ENCODE measurements around the gene RGS19. TPM values are rescaled to one million over a fixed set of nuclear protein-coding genes. Genes with fewer than 3 reads are reported as not detected.

Gene RGS19
- total RNA-seq, 1 donor from 2014 or later, result 9.5 TPM

GRCh38 chr20:64108731-64109681, 29.7 kb upstream of the RGS19 start:
- no peaks in the 10 kb centered on the region for H3K4me1 Mint-ChIP-seq (ENCODE audit: unreplicated experiment)
- peaks cover 11% of the 10 kb centered on the region for H3K27me3 Mint-ChIP-seq
- no peaks in the 10 kb centered on the region for H3K36me3 Mint-ChIP-seq
- H3K4me3 Mint-ChIP-seq, result no peak overlapping the region
- H3K27ac Mint-ChIP-seq, result no peak overlapping the region
- H3K9me3 Mint-ChIP-seq, result no peaks in the 10 kb centered on the region
- TF ChIP-seq, protein P1, sequence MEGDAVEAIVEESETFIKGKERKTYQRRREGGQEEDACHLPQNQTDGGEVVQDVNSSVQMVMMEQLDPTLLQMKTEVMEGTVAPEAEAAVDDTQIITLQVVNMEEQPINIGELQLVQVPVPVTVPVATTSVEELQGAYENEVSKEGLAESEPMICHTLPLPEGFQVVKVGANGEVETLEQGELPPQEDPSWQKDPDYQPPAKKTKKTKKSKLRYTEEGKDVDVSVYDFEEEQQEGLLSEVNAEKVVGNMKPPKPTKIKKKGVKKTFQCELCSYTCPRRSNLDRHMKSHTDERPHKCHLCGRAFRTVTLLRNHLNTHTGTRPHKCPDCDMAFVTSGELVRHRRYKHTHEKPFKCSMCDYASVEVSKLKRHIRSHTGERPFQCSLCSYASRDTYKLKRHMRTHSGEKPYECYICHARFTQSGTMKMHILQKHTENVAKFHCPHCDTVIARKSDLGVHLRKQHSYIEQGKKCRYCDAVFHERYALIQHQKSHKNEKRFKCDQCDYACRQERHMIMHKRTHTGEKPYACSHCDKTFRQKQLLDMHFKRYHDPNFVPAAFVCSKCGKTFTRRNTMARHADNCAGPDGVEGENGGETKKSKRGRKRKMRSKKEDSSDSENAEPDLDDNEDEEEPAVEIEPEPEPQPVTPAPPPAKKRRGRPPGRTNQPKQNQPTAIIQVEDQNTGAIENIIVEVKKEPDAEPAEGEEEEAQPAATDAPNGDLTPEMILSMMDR (conservative IDR thresholded peaks at IDR 0.05), result no peak
- DNase-seq (ENCODE audit: extremely low spot score, unreplicated experiment), result peak; percentile 65

- H3K9me3 Mint-ChIP-seq, result no peaks in the 10 kb centered on the region
- no peak overlapping the region for H3K4me3 Mint-ChIP-seq
- no peak overlapping the region for H3K27ac Mint-ChIP-seq
- H3K4me1 Mint-ChIP-seq (ENCODE audit: unreplicated experiment), result peaks cover 5% of the 10 kb centered on the region
- peaks cover 22% of the 10 kb centered on the region for H3K27me3 Mint-ChIP-seq
- peak; percentile 54 for DNase-seq (ENCODE audit: extremely low spot score, unreplicated experiment)
- TF ChIP-seq, protein P1 (conservative IDR thresholded peaks at IDR 0.05), result no peak
- no peaks in the 10 kb centered on the region for H3K36me3 Mint-ChIP-seq
Measured at GRCh38 chr20:64107736-64108457, 28.6 kb upstream of the RGS19 start.

GRCh38 chr20:64106981-64107735, 27.8 kb upstream of the RGS19 start, which contains the start of gene NPBWR2:
Gene NPBWR2, minus strand, starts transcription at chr20:64107565. Its CDS starts 734 bp downstream, at chr20:64106831.
- Mint-ChIP-seq H3K27me3 (peaks cover 25% of the 10 kb centered on the region), H3K4me1 (ENCODE audit: unreplicated experiment) (peaks cover 5% of the 10 kb centered on the region), H3K27ac (no peak within 1 kb of the TSS), H3K4me3 (no peak within 1 kb of the TSS), H3K36me3 (no peaks in the 10 kb centered on the region), H3K9me3 (no peaks in the 10 kb centered on the region)
- TF ChIP-seq, protein P1 (conservative IDR thresholded peaks at IDR 0.05), result no peak
- no peak for DNase-seq (ENCODE audit: extremely low spot score, unreplicated experiment)

DNA sequence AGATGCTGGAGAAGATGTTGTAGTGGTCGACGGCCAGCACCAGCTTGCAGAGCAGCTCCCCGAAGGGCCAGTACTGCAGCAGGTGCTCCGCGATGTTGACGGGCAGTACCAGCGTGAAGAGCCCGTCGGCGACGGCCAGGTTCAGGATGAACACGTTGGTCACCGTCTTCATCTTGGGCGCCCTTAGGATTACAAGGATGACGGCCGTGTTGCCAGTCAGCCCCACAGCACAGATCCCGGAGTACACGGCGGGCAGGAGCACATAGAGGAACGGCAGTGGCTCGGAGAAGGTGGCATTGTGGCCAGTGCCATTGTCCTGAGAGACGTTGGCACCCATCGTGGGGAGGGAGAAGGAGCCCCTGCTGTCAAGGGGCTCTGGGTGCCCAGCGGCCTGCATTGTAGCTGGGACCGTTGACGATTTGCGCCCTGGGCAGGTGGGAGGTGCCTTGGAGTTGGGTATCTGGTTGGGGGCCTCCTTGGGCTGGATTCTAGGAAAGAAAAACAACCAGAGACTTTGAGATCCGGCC, 27.2 kb upstream of the RGS19 start:
- Mint-ChIP-seq H3K27me3 (peaks cover 27% of the 10 kb centered on the region), H3K36me3 (no peaks in the 10 kb centered on the region), H3K4me3 (no peak overlapping the region), H3K9me3 (no peaks in the 10 kb centered on the region), H3K27ac (no peak overlapping the region), H3K4me1 (ENCODE audit: unreplicated experiment) (peaks cover 5% of the 10 kb centered on the region)
- no peak for DNase-seq (ENCODE audit: extremely low spot score, unreplicated experiment)
- TF ChIP-seq, protein P1 (conservative IDR thresholded peaks at IDR 0.05), result no peak

GRCh38 chr20:64105846-64106434, 26.6 kb upstream of the RGS19 start:
- Mint-ChIP-seq H3K36me3 (no peaks in the 10 kb centered on the region), H3K27me3 (peaks cover 33% of the 10 kb centered on the region)

More at GRCh38 chr20:64105846-64106434, 26.6 kb upstream of the RGS19 start:
- DNase-seq (ENCODE audit: extremely low spot score, unreplicated experiment), result no peak
- Mint-ChIP-seq H3K4me1 (ENCODE audit: unreplicated experiment) (peaks cover 5% of the 10 kb centered on the region), H3K4me3 (no peak overlapping the region), H3K27ac (no peak overlapping the region), H3K9me3 (no peaks in the 10 kb centered on the region)
- TF ChIP-seq, protein P1 (conservative IDR thresholded peaks at IDR 0.05), result no peak
